Measurements from ENCODE around the gene FHL5.
"Not testable (repeated sequence)": the region's sequence is repeated elsewhere in the genome, so short reads cannot be mapped to it uniquely, and the experiment has no call there.

Gene FHL5

DNA sequence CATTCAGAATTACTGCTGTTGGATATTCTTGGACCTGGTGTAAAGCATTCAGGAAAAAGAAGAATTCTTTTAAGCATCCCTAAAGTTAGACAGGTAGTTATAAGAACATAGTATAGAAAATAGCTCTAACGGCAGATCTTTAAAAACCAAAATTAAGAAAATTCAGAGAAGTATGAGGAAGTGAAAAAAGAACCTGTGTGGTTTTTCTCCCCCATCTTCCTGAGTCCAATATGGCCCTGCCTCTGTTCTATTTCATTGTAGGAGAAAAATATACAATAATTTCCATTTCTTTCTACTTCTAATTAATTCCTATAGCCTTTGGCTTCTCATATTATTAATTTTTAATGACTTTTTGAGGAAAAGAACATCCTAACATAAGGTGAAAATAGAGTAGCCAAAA lies 47.1 kb downstream of the FHL5 start:
- DNase-seq (ENCODE audit: low read depth in 3 of 3): no peak

DNA sequence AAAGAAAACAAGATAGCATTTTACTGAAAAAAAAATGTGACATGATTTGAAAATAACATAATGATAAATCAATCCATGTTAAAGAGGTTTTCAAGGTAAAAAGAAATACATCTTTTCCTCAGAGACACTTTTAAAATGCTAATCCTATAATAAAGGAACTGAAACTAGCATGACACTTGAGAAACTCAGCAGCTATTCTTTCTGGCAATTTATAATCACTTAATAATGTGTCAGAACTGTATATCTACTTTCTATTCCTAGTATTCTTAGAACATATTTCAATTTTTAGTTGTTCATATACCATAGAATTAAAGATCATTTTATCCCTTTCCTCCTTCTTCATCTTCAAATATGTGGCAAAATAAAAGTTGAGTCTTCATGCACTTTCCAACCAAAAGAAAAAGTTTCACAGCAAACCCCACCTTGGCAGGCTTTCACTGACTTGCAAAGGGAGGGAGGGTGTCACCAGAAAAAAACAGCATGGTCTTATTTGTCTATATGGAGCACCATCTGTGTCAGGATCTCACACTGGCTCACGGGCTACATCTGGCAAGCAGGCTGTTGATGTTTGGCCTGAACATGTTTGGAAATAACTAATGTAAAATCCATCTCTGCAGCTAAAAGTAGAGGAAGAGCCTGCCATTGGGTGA lies 48.5 kb downstream of the FHL5 start:
- no peak for DNase-seq (ENCODE audit: low read depth in 3 of 3)

DNA sequence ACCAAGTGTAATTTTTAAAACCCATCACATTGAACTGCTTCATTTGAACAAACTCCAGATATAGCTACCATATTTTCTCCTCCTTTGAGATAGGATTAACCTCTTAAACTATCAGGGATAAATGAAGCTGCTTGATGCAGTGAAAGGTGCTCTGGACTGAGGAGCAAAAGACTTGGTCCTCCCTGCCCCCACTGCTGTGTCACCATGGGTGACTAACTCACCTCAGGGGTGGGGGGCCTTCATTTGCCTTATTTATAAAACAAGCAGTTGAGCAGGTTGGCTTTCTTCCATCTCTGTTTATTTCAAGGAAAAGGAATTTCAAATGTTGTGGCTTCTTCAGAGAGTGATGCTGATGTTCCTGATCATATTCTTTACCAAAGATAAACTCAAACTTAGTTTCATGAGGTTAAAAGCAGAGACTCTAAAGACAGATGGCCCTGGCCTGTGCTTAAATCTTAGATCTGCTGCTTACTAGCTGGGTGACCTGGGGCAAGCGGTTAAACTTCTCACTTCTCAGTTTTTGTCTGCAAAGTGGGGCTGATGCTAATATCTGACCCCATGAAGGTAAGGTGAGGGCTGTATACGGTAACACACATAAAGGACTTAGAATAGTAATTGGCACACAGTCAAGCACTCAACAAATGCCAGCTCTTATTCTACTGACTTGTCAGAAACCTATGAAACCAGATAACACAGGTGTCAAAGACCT lies 50.5 kb downstream of the FHL5 start:
- no peak for DNase-seq (ENCODE audit: low read depth in 3 of 3)

DNA sequence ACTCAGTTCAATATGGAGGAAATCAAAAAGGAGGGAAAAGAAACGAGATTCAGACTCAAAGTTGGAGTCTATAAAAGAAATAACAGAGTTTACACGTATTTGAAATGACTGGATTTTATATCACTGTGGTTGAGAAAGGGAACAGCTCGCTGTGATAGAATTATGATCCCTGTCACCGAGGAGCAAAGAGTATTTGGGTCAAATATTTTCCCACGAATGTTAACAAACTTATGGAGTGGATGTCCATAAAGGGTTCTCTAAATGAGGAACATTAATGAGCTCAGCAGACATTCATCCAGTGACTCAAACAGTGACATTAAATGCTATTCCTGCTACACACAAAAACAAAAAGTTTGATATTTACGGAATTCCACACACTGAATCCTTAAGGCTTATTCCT lies 57.9 kb downstream of the FHL5 start:
- no peak for DNase-seq (ENCODE audit: low read depth in 3 of 3)

DNA sequence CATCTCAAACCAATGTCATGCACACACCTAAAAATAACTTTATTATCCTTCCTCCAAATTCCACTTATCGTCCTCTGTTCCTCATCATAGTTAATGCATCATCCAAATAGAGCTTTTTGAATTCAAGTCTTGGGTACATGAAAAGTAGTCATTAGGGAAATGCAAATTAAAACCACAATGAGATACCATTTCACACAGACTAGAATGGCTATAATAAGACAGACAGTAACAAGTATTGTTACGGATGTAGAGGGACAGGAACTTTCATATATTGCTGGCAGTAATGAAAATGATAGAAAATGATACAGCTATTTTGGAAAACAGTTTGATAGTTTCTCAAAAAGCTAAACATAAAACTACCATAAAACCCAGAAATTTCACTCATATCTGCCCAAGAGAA lies 59.1 kb downstream of the FHL5 start:
- DNase-seq (ENCODE audit: low read depth in 3 of 3): no peak

DNA sequence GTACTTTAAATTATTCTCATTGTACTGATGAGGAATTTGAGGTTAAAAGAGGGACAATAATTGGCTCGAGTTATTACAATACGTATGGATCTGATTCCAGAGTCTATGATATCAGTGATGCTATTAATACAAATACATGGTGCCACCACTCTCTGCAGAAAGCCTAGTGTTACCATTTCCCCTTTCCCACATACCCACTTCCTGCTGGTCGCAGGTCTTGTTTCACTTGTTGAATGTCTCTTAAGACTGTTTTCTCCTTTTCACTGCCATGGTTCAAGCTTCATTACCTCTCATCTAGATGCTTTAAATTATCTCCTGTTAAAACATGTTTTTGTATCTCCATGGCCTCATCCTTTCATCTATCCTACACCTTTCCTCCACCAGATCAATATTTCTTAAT lies 62.0 kb downstream of the FHL5 start:
- DNase-seq (ENCODE audit: low read depth in 3 of 3): no peak

DNA sequence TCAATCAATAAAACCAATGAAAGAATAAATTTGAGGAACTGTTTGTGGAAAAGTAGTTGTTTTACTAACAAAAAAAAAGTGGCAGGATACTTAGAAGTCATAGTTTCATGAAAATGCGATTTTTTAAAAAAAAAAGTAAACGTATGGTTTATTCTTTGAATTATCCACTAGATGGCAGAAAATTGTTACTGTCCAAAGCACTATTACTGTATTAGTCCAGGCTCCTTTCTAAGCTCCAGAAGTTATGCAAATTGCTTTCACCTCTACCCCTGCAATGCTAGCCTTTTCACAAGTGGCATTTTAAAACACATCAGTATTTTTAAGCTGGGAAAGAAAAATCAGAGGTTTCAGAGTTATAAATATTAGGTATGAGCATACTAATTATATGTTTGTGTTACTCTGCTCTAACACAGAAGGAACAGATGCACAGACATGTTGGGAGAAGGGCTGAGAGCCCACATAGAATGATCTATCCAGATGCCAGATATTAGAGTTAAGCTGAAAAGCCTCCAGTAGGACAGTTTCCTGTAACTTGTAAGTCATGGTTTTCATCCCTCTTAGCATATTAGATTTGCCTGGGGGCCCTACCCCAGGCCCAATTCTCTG lies 63.9 kb downstream of the FHL5 start:
- no peak for DNase-seq (ENCODE audit: low read depth in 3 of 3)

DNA sequence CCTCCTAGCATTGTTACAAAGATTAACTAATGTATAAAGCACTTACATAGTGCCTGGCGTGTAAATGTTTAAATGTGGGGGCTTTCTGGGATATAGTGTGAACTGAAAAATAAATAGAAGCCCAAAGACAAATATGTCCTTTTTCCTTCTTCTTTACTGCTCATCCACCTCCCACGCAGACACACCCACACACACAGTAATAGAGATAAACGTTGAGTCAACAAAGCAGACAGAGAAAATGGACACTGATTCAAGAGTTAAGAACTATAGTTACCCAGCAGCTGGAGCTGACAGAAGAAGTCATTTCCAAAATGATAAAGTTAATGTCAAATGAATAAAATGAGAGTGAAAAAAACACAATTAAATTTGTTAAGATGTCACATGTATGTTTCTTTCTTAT lies 68.3 kb downstream of the FHL5 start:
- DNase-seq (ENCODE audit: low read depth in 3 of 3): peak in 1 of 3 experiments; percentile 2

DNA sequence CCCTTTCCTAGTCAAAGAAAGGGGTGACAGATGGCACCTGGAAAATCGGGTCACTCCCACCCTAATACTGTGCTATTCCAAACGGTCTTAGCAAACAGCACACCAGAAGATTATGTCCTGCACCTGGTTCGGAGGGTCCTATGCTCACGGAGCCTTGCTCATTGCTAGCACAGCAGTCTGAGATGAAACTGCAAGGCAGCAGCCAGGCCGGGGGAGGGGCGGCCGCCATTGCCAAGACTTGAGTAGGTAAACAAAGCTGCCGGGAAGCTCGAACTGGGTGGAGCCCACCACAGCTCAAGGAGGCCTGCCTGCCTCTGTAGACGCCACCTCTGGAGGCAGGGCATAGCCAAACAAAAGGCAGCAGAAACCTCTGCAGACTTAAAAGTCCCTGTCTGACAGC lies 75.1 kb downstream of the FHL5 start:
- not testable (repeated sequence) for DNase-seq (ENCODE audit: low read depth in 3 of 3)

DNA sequence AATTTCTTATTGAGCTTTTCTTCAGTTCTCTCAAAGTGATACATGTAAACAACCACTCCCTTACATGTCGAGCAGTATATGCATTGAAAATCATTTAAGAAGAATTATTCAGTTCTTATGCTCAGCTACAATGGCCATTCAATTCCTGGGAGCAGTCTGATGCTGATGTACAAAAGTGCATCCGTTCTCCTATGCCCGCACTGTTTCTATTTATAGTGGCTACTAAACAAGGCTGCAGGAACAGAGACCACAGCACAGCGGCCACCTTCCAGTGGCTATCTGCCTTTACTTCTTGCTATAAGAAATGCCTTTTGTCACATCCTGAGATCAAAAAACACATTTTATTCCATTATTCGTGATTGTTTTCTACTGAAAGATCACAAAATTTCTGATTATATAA lies 82.2 kb downstream of the FHL5 start:
- DNase-seq (ENCODE audit: low read depth in 3 of 3): no peak

DNA sequence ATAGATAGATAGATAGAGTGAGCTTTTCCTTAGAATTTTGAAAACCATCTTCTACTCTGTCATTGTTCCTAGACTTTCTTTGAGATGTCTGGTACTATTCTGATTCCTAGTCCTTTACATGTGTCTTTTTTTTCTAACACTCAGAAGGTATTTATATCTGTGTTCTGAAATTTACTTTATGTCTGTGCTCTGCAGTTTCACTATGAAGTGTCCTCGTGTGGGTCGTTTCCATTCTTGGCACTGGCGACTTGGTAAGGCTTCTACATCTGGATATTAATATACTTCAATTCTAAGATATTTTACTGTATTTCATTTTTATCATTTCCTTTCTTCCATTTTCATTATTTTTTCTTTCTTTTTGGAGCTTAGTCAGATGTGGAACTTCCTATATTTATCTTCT lies 87.0 kb downstream of the FHL5 start:
- DNase-seq (ENCODE audit: low read depth in 3 of 3): no peak

DNA sequence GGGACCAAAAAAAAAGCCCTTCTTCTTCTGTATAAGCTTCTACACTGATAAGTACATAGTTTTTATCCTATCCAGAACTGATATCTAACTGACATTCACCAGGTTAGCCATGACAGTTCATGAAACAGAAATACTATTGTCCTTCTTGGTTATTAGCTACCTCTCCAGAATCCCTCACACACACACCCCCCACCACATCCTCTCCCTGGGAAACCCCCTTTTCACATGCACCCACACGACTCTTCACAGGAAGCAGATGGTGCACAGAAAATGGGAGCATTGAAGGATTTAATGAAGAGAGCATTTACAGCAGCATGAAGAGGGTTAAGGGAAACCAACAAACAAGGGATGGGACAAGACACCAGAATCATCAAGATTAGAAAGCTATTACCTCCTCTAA lies 88.9 kb downstream of the FHL5 start:
- no peak for DNase-seq (ENCODE audit: low read depth in 3 of 3)

DNA sequence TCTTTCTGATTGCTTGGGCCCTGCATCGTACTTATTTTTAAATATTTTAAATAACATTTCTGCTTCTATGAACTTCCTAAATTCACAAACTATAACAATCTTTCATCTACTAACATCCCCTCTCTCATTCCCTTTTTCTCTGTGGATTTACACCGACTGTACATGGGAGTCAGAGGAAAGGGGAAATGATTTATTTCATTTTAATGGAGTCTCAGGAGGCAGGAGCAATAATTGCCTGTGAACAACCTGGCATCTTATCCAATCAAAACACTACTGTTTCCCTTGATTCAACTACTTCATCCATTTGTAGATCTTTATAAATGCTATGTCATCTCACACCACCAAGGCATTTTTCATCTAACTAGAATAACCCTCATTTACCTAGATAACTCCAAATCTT lies 89.6 kb downstream of the FHL5 start:
- DNase-seq (ENCODE audit: low read depth in 3 of 3): no peak

DNA sequence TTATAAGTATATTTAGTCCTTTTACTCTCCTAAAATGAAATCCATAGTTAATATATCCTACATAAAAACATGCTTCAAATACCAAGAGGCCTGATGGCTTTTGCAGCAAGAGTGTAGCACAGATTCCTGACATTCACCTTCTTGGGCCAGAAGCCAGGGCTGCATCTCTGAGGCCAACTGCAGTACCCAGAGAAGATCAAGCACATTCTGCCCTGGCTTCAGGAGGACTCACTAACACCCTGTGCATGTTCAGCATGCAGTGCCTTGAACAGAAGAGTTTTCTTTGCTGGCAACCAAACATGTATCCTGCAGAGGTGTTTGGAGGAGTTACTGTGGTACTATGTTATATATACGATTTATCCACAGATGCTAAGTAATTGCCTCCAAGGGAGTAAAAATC lies 90.3 kb downstream of the FHL5 start:
- no peak for DNase-seq (ENCODE audit: low read depth in 3 of 3)

DNA sequence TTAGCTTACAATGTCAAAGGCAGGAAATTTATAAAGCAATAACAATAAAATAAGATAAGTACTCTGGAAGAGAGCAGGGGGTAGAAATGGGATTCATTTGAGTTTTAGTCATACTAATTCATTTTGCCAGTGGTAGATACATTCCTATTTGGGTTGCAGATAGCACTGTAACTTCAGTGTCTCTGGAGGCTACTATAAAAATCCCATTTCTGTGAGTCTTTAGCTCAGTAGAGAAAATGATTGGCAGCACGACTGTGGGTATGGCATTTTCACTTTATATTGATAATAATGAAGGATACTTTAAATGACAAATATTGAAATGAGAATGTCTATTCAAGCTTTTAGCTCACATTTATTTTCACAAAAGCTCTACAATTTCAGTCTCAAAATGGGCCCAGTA lies 93.6 kb downstream of the FHL5 start:
- no peak for DNase-seq (ENCODE audit: low read depth in 3 of 3)

DNA sequence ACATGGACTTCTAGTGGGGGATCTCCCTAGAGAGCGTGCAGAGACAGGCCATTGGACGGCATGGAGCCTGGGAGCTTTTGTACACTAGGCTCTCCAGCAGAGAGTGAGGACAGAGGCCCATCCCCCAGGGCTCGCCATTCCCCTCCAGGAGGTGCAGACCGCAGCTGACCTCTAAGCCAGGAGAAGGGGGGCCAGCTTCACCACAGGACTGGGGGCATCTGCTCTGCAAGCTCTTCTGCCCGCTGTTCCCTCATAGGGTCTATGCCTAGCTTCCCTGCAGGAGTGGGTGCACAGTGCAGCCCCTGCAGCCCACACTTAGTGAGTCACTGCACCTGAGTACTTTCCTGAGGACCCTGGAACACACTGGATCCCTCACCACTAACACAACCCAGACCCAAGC lies 94.4 kb downstream of the FHL5 start:
- no peak for DNase-seq (ENCODE audit: low read depth in 3 of 3)

DNA sequence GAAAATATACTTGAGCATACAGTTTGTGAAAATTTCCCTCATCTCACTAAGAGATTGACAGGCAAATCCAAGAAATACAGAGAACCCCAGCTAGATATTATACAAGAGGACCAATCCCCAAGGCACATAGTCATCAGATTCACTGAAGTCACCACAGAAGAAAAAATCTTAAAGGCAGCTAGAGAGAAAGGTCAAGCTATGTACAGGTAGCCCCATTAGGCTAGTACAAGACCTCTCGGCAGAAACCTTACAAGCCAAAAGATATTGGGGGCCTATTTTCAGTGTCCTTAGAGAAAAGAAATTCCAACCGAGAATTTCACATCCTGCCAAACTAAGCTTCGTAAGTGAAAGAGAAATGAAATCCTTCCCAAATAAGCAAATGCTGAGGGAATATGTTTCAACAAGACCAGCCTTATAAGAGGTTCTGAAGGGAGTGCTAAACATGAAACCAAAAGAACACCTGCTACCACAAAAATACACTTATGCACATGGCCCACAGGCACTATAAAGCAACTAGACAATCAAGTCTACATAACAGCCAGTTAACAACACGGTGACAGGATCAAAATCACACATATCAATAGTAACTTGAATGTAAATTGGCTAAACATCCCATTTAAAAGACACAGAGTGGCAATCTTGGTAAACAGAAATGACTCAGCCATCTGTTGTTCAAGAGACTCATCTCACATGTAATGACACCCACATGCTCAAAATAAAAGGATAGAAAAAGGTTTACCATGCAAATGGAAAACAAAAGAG lies 96.3 kb downstream of the FHL5 start:
- no peak for DNase-seq (ENCODE audit: low read depth in 3 of 3)
